GM23338 (cell line): Measurements from ENCODE around the gene SSBP2. TPM values are rescaled to one million over a fixed set of nuclear protein-coding genes. Genes with fewer than 3 reads are reported as not detected.

Experiments used
- ATAC-seq: fragments of 200-7000 bp; cut with Tn5 transposase; 3 replicates; pipeline ENCODE4 v1.9.1; 2020
- DNase-seq: peaks from one replicate; pipeline ENCODE4 v3.0.0-alpha.2; 2015; ENCODE audit warnings: low spot score
- H2AFZ ChIP-seq: fragments of 200-600 bp; sonication (generic); 2 replicates; pipeline ENCODE4 v1.8.0; 2016; ENCODE audit warnings: antibody characterized with exemption, mild to moderate bottlenecking, moderate library complexity
- H3F3A ChIP-seq: fragments of 200-600 bp; sonication (generic); replicated peaks from 2 replicates; pipeline ENCODE4 v1.8.0; 2017; ENCODE audit warnings: antibody characterized with exemption, mixed run types, low read depth
- H3K27ac ChIP-seq: fragments of 200-600 bp; sonication (generic); 2 replicates; pipeline ENCODE4 v1.6.1; 2016; ENCODE audit warnings: low read depth
- H3K27me3 ChIP-seq: fragments of 200-600 bp; sonication (generic); 2 replicates; pipeline ENCODE4 v1.8.0; 2016; ENCODE audit warnings: mild to moderate bottlenecking, mixed run types, moderate library complexity; ENCODE audit not compliant: insufficient read depth
- H3K36me3 ChIP-seq: fragments of 200-600 bp; sonication (generic); 2 replicates; pipeline ENCODE4 v1.8.0; 2016; ENCODE audit warnings: mild to moderate bottlenecking; ENCODE audit not compliant: insufficient read depth
- H3K4me1 ChIP-seq: fragments of 200-600 bp; sonication (generic); 2 replicates; pipeline ENCODE4 v1.8.0; 2016; ENCODE audit warnings: mild to moderate bottlenecking, moderate library complexity; ENCODE audit not compliant: insufficient read depth
- H3K4me2 ChIP-seq: fragments of 200-600 bp; sonication (generic); 2 replicates; pipeline ENCODE4 v1.7.1; 2017; ENCODE audit warnings: mixed run types
- H3K4me3 ChIP-seq: fragments of 200-600 bp; sonication (generic); 2 replicates; pipeline ENCODE4 v1.6.1; 2016; ENCODE audit warnings: mixed run types
- H3K79me2 ChIP-seq: fragments of 200-600 bp; sonication (generic); replicated peaks from 2 replicates; pipeline ENCODE4 v1.8.0; 2017; ENCODE audit warnings: mild to moderate bottlenecking; ENCODE audit not compliant: insufficient read depth
- H3K9me2 ChIP-seq: fragments of 200-600 bp; sonication (generic); 2 replicates; pipeline ENCODE4 v1.8.0; 2017; ENCODE audit not compliant: insufficient read depth
- H4K20me1 ChIP-seq: fragments of 200-600 bp; sonication (generic); replicated peaks from 2 replicates; pipeline ENCODE4 v1.8.0; 2017; ENCODE audit warnings: mild to moderate bottlenecking; ENCODE audit not compliant: insufficient read depth
- H3K27ac Mint-ChIP-seq: 2 replicates; pipeline ENCODE4 v1.8.0; 2020; ENCODE audit warnings: inconsistent platforms, mild to moderate bottlenecking, moderate library complexity, mixed read lengths
- H3K27me3 Mint-ChIP-seq: 3 replicates; pipeline ENCODE4 v1.8.0; 2022; ENCODE audit warnings: low read depth, mild to moderate bottlenecking, moderate library complexity, mixed read lengths, inconsistent platforms; ENCODE audit not compliant: insufficient read depth, poor library complexity
- H3K36me3 Mint-ChIP-seq: 3 replicates; pipeline ENCODE4 v1.8.0; 2021; ENCODE audit warnings: low read depth, mild to moderate bottlenecking, inconsistent platforms, moderate library complexity, mixed read lengths
- H3K4me1 Mint-ChIP-seq: 3 replicates; pipeline ENCODE4 v1.8.0; 2020; ENCODE audit warnings: mild to moderate bottlenecking, inconsistent platforms, mixed read lengths
- H3K4me3 Mint-ChIP-seq: 3 replicates; pipeline ENCODE4 v1.8.0; 2021; ENCODE audit warnings: moderate library complexity, mild to moderate bottlenecking, inconsistent platforms, mixed read lengths
- H3K9me3 Mint-ChIP-seq: 3 replicates; pipeline ENCODE4 v1.8.0; 2020; ENCODE audit warnings: moderate library complexity, mild to moderate bottlenecking, inconsistent platforms, mixed read lengths
- CREB1 ChIP-seq: fragments of 250-450 bp; sonication (Bioruptor Pico); IDR thresholded peaks from 2 replicates; pipeline ENCODE4 v1.5.0; 2020; ENCODE audit warnings: low read depth, mild to moderate bottlenecking, moderate library complexity
- EZH2 ChIP-seq: fragments of 200-600 bp; sonication (generic); IDR thresholded peaks from one replicate; pipeline ENCODE4 v1.8.0; 2017; ENCODE audit warnings: antibody characterized with exemption, mild to moderate bottlenecking, low read depth; ENCODE audit not compliant: unreplicated experiment
- EZH2phosphoT487 ChIP-seq: fragments of 200-600 bp; sonication (generic); IDR thresholded peaks from one replicate; pipeline ENCODE4 v1.8.1; 2018; ENCODE audit warnings: antibody characterized with exemption; ENCODE audit not compliant: unreplicated experiment
- JUNB ChIP-seq: IDR thresholded peaks from one replicate; pipeline ENCODE4 v1.6.1; 2016; ENCODE audit warnings: antibody characterized with exemption; ENCODE audit not compliant: unreplicated experiment
- NANOG ChIP-seq: IDR thresholded peaks from 2 replicates; pipeline ENCODE4 v1.6.1; 2016; ENCODE audit warnings: antibody characterized with exemption, borderline replicate concordance
- POLR2AphosphoS5 ChIP-seq: IDR thresholded peaks from 2 replicates; pipeline ENCODE4 v1.6.1; 2016; ENCODE audit warnings: antibody characterized with exemption, low read depth
- STAT1 ChIP-seq: IDR thresholded peaks from one replicate; pipeline ENCODE4 v1.6.1; 2016; ENCODE audit warnings: antibody characterized with exemption; ENCODE audit not compliant: unreplicated experiment
- ZNF114 ChIP-seq: fragments of 250-450 bp; sonication (Bioruptor Pico); IDR thresholded peaks from 2 replicates; pipeline ENCODE4 v1.5.0; 2020; ENCODE audit warnings: mild to moderate bottlenecking, moderate library complexity
- ZNF331 ChIP-seq: fragments of 250-450 bp; sonication (Bioruptor Pico); IDR thresholded peaks from 2 replicates; pipeline ENCODE4 v1.5.0; 2020; ENCODE audit warnings: low read depth, mild to moderate bottlenecking, moderate library complexity
- polyA plus RNA-seq: library from polyadenylated mRNA; unstranded; fragments of >200 nt; fragmentation: Nextera tagmentation; extraction: Ambion mirVana; gene quantifications from 2 replicates; pipeline ENCODE4 v1.2.1, GENCODE V29; 2016
- total RNA-seq: library from RNA; depleted of rRNA; stranded (reverse); fragments of >200 nt; shearing (Covaris generic); gene quantifications from 2 replicates; pipeline ENCODE4 v1.2.3, GENCODE V29; 2014
- TF ChIP-seq, protein P1 (sequence below): fragments of 250-450 bp; sonication (Bioruptor Pico); IDR thresholded peaks from 2 replicates; pipeline ENCODE4 v1.5.0; 2020; ENCODE audit warnings: mild to moderate bottlenecking, moderate library complexity
- TF ChIP-seq, protein P2 (sequence below), 2 experiments: fragments of 200-600 bp in 1 of 2; sonication (generic) in 1 of 2; conservative IDR thresholded peaks; 2 replicates each; pipeline versions ENCODE4 v1.5.1 to v1.6.1; 2016 to 2017; ENCODE audit warnings: antibody characterized with exemption in 2 of 2, low read depth in 2 of 2, mild to moderate bottlenecking in 2 of 2, moderate library complexity in 1 of 2
- TF ChIP-seq, protein P3 (sequence below): IDR thresholded peaks from 2 replicates; pipeline ENCODE4 v1.6.1; 2016; ENCODE audit warnings: antibody characterized with exemption
- TF ChIP-seq, protein P4 (sequence below): IDR thresholded peaks from one replicate; pipeline ENCODE4 v1.6.1; 2018; ENCODE audit warnings: antibody characterized with exemption; ENCODE audit not compliant: unreplicated experiment

Gene SSBP2
- total and polyA plus RNA-seq, 2 experiments from 2014 or later, result 21.5 to 24.7 TPM

DNA sequence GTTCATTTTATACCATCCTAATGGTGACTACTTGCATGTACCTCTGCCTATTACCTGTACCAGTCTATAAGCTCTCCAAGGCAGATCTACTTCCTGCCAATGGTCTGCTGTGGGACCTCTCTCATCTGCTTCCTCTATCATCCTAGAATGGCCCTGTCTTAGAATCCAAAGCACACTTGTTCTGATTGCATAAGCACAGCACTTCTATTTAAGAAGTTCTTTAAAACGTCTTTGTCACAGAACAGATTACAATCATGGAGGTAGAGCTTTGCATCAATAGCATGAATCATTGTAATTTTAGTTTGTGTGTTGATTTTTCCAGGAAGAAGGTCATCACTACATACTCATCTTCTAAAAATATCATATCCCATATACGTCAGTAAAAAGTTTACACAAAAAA lies 225.2 kb downstream of the SSBP2 start:
- H3K27me3 ChIP-seq, result no peaks in the 10 kb centered on the region
- Mint-ChIP-seq H3K4me3 (no peak overlapping the region), H3K36me3 (no peaks in the 10 kb centered on the region), H3K27ac (no peak overlapping the region), H3K27me3 (peaks cover 2% of the 10 kb centered on the region), H3K4me1 (peaks cover 8% of the 10 kb centered on the region; the same call in 2 of the 3 replicates), H3K9me3 (no peaks in the 10 kb centered on the region)
- no peaks in the 10 kb centered on the region for H3K36me3 ChIP-seq
- peaks cover 3% of the 10 kb centered on the region; the same call in 1 of the 2 replicates for H3K4me1 ChIP-seq
- no peaks in the 10 kb centered on the region for H3K9me2 ChIP-seq
- DNase-seq (no peak), ATAC-seq (no peak)
- H2AFZ ChIP-seq, result no peak overlapping the region
- no peak for TF ChIP-seq CREB1 (CRISPR knock-in tag)
- TF ChIP-seq, protein P1, sequence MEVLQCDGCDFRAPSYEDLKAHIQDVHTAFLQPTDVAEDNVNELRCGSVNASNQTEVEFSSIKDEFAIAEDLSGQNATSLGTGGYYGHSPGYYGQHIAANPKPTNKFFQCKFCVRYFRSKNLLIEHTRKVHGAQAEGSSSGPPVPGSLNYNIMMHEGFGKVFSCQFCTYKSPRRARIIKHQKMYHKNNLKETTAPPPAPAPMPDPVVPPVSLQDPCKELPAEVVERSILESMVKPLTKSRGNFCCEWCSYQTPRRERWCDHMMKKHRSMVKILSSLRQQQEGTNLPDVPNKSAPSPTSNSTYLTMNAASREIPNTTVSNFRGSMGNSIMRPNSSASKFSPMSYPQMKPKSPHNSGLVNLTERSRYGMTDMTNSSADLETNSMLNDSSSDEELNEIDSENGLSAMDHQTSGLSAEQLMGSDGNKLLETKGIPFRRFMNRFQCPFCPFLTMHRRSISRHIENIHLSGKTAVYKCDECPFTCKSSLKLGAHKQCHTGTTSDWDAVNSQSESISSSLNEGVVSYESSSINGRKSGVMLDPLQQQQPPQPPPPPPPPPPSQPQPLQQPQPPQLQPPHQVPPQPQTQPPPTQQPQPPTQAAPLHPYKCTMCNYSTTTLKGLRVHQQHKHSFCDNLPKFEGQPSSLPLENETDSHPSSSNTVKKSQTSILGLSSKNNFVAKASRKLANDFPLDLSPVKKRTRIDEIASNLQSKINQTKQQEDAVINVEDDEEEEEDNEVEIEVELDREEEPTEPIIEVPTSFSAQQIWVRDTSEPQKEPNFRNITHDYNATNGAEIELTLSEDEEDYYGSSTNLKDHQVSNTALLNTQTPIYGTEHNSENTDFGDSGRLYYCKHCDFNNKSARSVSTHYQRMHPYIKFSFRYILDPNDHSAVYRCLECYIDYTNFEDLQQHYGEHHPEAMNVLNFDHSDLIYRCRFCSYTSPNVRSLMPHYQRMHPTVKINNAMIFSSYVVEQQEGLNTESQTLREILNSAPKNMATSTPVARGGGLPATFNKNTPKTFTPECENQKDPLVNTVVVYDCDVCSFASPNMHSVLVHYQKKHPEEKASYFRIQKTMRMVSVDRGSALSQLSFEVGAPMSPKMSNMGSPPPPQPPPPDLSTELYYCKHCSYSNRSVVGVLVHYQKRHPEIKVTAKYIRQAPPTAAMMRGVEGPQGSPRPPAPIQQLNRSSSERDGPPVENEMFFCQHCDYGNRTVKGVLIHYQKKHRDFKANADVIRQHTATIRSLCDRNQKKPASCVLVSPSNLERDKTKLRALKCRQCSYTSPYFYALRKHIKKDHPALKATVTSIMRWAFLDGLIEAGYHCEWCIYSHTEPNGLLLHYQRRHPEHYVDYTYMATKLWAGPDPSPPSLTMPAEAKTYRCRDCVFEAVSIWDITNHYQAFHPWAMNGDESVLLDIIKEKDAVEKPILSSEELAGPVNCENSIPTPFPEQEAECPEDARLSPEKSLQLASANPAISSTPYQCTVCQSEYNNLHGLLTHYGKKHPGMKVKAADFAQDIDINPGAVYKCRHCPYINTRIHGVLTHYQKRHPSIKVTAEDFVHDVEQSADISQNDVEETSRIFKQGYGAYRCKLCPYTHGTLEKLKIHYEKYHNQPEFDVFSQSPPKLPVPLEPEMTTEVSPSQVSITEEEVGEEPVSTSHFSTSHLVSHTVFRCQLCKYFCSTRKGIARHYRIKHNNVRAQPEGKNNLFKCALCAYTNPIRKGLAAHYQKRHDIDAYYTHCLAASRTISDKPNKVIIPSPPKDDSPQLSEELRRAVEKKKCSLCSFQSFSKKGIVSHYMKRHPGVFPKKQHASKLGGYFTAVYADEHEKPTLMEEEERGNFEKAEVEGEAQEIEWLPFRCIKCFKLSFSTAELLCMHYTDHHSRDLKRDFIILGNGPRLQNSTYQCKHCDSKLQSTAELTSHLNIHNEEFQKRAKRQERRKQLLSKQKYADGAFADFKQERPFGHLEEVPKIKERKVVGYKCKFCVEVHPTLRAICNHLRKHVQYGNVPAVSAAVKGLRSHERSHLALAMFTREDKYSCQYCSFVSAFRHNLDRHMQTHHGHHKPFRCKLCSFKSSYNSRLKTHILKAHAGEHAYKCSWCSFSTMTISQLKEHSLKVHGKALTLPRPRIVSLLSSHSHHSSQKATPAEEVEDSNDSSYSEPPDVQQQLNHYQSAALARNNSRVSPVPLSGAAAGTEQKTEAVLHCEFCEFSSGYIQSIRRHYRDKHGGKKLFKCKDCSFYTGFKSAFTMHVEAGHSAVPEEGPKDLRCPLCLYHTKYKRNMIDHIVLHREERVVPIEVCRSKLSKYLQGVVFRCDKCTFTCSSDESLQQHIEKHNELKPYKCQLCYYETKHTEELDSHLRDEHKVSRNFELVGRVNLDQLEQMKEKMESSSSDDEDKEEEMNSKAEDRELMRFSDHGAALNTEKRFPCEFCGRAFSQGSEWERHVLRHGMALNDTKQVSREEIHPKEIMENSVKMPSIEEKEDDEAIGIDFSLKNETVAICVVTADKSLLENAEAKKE (CRISPR knock-in tag), result no peak
- TF ChIP-seq, protein P2, sequence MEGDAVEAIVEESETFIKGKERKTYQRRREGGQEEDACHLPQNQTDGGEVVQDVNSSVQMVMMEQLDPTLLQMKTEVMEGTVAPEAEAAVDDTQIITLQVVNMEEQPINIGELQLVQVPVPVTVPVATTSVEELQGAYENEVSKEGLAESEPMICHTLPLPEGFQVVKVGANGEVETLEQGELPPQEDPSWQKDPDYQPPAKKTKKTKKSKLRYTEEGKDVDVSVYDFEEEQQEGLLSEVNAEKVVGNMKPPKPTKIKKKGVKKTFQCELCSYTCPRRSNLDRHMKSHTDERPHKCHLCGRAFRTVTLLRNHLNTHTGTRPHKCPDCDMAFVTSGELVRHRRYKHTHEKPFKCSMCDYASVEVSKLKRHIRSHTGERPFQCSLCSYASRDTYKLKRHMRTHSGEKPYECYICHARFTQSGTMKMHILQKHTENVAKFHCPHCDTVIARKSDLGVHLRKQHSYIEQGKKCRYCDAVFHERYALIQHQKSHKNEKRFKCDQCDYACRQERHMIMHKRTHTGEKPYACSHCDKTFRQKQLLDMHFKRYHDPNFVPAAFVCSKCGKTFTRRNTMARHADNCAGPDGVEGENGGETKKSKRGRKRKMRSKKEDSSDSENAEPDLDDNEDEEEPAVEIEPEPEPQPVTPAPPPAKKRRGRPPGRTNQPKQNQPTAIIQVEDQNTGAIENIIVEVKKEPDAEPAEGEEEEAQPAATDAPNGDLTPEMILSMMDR (conservative IDR thresholded peaks at IDR 0.05; ENCODE audit: low read depth in 2 of 2), result no peak
- TF ChIP-seq STAT1, result no peak
- no peak for TF ChIP-seq ZNF331 (CRISPR knock-in tag)
- TF ChIP-seq POLR2AphosphoS5, result no peak
- TF ChIP-seq, protein P3, sequence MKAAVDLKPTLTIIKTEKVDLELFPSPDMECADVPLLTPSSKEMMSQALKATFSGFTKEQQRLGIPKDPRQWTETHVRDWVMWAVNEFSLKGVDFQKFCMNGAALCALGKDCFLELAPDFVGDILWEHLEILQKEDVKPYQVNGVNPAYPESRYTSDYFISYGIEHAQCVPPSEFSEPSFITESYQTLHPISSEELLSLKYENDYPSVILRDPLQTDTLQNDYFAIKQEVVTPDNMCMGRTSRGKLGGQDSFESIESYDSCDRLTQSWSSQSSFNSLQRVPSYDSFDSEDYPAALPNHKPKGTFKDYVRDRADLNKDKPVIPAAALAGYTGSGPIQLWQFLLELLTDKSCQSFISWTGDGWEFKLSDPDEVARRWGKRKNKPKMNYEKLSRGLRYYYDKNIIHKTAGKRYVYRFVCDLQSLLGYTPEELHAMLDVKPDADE, result no peak
- no peak for TF ChIP-seq JUNB
- TF ChIP-seq, protein P4, sequence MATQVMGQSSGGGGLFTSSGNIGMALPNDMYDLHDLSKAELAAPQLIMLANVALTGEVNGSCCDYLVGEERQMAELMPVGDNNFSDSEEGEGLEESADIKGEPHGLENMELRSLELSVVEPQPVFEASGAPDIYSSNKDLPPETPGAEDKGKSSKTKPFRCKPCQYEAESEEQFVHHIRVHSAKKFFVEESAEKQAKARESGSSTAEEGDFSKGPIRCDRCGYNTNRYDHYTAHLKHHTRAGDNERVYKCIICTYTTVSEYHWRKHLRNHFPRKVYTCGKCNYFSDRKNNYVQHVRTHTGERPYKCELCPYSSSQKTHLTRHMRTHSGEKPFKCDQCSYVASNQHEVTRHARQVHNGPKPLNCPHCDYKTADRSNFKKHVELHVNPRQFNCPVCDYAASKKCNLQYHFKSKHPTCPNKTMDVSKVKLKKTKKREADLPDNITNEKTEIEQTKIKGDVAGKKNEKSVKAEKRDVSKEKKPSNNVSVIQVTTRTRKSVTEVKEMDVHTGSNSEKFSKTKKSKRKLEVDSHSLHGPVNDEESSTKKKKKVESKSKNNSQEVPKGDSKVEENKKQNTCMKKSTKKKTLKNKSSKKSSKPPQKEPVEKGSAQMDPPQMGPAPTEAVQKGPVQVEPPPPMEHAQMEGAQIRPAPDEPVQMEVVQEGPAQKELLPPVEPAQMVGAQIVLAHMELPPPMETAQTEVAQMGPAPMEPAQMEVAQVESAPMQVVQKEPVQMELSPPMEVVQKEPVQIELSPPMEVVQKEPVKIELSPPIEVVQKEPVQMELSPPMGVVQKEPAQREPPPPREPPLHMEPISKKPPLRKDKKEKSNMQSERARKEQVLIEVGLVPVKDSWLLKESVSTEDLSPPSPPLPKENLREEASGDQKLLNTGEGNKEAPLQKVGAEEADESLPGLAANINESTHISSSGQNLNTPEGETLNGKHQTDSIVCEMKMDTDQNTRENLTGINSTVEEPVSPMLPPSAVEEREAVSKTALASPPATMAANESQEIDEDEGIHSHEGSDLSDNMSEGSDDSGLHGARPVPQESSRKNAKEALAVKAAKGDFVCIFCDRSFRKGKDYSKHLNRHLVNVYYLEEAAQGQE, result no peak
- no peak for TF ChIP-seq EZH2
- no peak for TF ChIP-seq NANOG
- TF ChIP-seq EZH2phosphoT487, result no peak
- no peak for TF ChIP-seq ZNF114 (CRISPR knock-in tag)
- H3K27ac ChIP-seq, result no peak overlapping the region
- H3K79me2 ChIP-seq, result no peaks in the 10 kb centered on the region
- H3K4me3 ChIP-seq, result no peak overlapping the region
- no peak overlapping the region for H3K4me2 ChIP-seq
- no peaks in the 10 kb centered on the region for H3F3A ChIP-seq
- H4K20me1 ChIP-seq, result no peaks in the 10 kb centered on the region
